Midbrain (tissue), 1 donor: ENCODE data around the gene ELL3.
"Not testable (repeated sequence)": the region's sequence is repeated elsewhere in the genome, so short reads cannot be mapped to it uniquely, and the experiment has no call there.

Experiments used
- DNase-seq: peaks from one replicate; lab custom pipeline; 2025; lab: John Stamatoyannopoulos, UW

Gene ELL3

GRCh38 chr15:43791993-43792760 lies 15.4 kb upstream of the ELL3 start, which contains the start of gene SERF2:
Gene SERF2 (plus strand): TSS chr15:43792320. CDS start chr15:43792377, 57 bp downstream.
- peak; percentile 100 for DNase-seq

- DNase-seq, result no peak
Measured at GRCh38 chr15:43789409-43789808, 12.6 kb upstream of the ELL3 start.

GRCh38 chr15:43779016-43779415 lies 2.2 kb upstream of the ELL3 start:
- DNase-seq, result no peak

GRCh38 chr15:43777267-43777914 lies 625 bp upstream of the ELL3 start:
- DNase-seq, result peak; percentile 72

GRCh38 chr15:43776101-43776717 lies 557 bp downstream of the ELL3 start:
- DNase-seq, result no peak

- DNase-seq, result no peak
Measured at GRCh38 chr15:43775411-43775965, 1.3 kb downstream of the ELL3 start.

GRCh38 chr15:43774062-43774461 lies 2.7 kb downstream of the ELL3 start:
- DNase-seq, result no peak

- no peak for DNase-seq
Measured at GRCh38 chr15:43772624-43773023, 4.1 kb downstream of the ELL3 start.

- DNase-seq, result no peak
Measured at GRCh38 chr15:43771816-43772215, 5.0 kb downstream of the ELL3 start.

- DNase-seq, result peak; percentile 27
Measured at GRCh38 chr15:43769584-43770228, 7.1 kb downstream of the ELL3 start.

- no peak for DNase-seq
Measured at GRCh38 chr15:43763819-43764446, 12.8 kb downstream of the ELL3 start.

GRCh38 chr15:43762824-43763223 lies 13.9 kb downstream of the ELL3 start:
- no peak for DNase-seq

GRCh38 chr15:43751885-43752284 lies 24.9 kb downstream of the ELL3 start:
- no peak for DNase-seq

- DNase-seq, result no peak
Measured at GRCh38 chr15:43749690-43750345, 26.9 kb downstream of the ELL3 start.

GRCh38 chr15:43748376-43748775 lies 28.4 kb downstream of the ELL3 start:
- DNase-seq, result no peak

- not testable (repeated sequence) for DNase-seq
Measured at GRCh38 chr15:43746903-43747309, 29.9 kb downstream of the ELL3 start.

GRCh38 chr15:43746245-43746902 lies 30.4 kb downstream of the ELL3 start, which contains the start of gene PDIA3:
Gene PDIA3 (plus strand): TSS chr15:43746438. CDS start chr15:43746540, 102 bp downstream.
- peak; percentile 96 for DNase-seq

- DNase-seq, result no peak
Measured at GRCh38 chr15:43735416-43735815, 41.4 kb downstream of the ELL3 start.

GRCh38 chr15:43728053-43728725 lies 48.6 kb downstream of the ELL3 start:
- DNase-seq, result not testable (repeated sequence)

- DNase-seq, result not testable (repeated sequence)
Measured at GRCh38 chr15:43726306-43726705, 50.5 kb downstream of the ELL3 start.
